22Rv1 (cell line): ENCODE measurements around the gene SYT7.

Experiments used
- H3K27ac ChIP-seq: fragments of 450-650 bp; 2 replicates; pipeline ENCODE4 v1.5.1; 2017
- ZFX ChIP-seq: fragments of 450-650 bp; IDR thresholded peaks from 2 replicates; pipeline ENCODE4 v1.6.1; 2017; ENCODE audit warnings: antibody characterized with exemption, borderline replicate concordance
- TF ChIP-seq, protein P1 (sequence below): fragments of 450-650 bp; IDR thresholded peaks from 2 replicates; pipeline ENCODE4 v1.5.1; 2017; ENCODE audit warnings: mild to moderate bottlenecking

Gene SYT7

DNA sequence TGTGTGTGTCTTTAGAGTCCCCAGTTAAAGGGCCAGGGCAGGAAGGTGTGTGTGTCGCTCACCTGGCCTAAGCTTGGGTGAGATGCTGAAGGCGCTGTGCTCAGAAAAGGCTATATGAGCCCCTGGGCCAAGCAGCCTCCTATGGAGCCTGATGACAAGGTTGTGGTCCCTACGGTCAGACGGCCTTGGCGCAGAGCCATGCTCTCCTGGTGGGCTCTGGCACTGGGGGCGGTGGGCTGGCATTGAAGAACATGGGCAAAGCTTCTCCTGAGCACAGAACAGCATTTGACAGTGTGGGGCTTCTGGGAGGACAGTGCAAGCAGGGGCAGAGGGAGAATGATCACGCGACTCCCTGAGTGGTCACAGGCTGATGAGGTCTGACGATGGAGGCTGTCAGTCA lies 83.0 kb downstream of the SYT7 start:
- TF ChIP-seq, protein P1, sequence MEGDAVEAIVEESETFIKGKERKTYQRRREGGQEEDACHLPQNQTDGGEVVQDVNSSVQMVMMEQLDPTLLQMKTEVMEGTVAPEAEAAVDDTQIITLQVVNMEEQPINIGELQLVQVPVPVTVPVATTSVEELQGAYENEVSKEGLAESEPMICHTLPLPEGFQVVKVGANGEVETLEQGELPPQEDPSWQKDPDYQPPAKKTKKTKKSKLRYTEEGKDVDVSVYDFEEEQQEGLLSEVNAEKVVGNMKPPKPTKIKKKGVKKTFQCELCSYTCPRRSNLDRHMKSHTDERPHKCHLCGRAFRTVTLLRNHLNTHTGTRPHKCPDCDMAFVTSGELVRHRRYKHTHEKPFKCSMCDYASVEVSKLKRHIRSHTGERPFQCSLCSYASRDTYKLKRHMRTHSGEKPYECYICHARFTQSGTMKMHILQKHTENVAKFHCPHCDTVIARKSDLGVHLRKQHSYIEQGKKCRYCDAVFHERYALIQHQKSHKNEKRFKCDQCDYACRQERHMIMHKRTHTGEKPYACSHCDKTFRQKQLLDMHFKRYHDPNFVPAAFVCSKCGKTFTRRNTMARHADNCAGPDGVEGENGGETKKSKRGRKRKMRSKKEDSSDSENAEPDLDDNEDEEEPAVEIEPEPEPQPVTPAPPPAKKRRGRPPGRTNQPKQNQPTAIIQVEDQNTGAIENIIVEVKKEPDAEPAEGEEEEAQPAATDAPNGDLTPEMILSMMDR: no peak
- H3K27ac ChIP-seq: no peak overlapping the region

DNA sequence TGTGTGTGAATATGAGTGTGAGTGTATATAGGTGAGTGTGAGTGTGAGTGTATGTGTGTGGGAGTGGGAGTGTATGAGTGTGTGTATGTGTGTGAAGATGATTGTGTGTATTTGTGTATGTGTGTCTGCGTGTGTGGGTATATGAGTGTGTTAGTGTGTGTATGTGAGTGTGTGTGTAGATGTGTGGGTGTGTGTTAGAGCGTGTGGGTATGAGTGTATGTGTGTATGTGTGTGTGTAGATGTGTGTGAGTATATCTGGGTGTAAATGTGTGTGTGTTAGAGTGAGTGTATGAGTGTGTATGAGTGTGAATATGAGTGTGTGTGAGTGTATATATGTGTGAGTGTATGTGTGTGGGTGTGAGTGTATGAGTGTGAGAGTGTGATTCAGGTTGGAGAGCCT lies 83.4 kb downstream of the SYT7 start:
- H3K27ac ChIP-seq: no peak overlapping the region
- no peak for TF ChIP-seq ZFX
- TF ChIP-seq, protein P1: no peak

DNA sequence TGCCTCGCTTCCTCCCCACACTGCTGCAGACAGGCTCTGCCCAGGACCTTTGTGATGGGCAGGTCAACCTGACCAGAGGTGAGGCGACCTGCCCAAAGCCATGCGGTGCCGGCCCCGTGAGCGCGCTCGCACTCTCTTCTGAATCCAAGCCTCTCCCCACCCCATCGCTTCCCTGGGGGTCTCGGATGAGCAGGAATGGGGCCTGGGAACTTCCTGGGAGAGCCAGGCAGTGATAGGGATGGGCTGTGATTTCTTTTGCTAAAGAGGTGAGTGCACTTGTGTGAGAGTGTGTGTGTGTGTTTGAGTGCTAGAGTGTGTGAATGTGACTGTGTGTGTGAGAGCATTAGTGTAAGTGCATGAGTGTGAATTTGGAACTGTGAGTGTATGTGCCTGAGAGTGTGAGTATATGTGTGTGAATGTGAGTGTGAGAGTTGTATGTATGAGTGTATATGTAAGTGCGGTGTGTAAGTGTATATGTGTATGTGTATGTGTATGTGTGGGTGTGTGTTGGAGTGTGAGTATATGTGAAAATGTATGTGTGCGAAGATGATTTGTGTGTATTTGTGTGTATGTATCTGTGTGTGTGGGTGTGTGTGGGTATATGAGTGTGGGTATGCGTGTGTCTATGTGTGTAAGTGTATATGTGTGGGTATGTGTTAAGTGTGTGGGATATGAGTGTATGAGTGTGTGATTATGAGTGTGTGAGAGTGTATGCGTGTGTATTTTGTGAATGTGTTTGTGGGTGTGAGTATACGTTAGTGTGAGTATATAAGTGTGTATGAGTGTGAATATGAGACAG lies 84.1 kb downstream of the SYT7 start:
- no peak overlapping the region for H3K27ac ChIP-seq
- TF ChIP-seq ZFX: no peak
- TF ChIP-seq, protein P1: no peak

DNA sequence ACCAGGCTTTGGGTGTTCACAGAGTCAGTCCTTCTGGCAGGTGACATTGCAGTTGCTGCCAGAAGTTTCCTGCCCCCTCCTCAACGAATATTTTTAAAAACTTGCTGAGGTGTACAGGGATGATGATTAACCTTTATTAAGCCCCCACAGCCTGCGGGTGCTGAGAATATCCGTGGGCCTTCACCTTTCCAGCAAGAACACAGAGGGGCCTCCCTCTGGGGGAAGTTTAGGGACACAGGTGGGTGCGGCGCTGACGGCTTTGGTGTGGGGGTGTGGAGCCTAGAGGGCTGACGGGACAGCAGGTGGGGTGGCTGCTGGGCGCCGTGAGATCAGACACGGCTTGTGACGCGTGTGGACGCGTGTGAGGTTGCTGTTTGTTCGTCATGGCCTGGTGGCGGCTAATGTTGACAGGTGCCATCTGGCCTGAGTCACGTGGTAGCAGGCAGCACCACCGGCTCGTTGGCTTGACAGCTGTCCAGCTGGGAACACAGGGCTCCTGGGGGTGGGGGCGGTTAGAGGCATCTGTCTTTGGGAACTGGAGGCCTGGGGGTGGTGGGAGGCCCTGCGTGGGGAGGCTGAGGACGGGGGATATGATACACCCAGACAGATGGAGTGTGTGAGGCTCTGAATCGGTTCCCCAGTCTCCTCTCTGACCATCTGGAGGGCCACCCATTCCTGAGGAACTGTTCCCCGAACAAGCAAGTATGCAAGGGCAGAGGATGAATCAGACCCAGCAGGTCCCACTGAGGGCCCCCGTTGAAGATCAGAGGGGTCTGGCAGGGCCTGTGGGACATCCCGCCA lies 84.9 kb downstream of the SYT7 start:
- H3K27ac ChIP-seq: no peak overlapping the region
- TF ChIP-seq, protein P1: no peak
- TF ChIP-seq ZFX: no peak

DNA sequence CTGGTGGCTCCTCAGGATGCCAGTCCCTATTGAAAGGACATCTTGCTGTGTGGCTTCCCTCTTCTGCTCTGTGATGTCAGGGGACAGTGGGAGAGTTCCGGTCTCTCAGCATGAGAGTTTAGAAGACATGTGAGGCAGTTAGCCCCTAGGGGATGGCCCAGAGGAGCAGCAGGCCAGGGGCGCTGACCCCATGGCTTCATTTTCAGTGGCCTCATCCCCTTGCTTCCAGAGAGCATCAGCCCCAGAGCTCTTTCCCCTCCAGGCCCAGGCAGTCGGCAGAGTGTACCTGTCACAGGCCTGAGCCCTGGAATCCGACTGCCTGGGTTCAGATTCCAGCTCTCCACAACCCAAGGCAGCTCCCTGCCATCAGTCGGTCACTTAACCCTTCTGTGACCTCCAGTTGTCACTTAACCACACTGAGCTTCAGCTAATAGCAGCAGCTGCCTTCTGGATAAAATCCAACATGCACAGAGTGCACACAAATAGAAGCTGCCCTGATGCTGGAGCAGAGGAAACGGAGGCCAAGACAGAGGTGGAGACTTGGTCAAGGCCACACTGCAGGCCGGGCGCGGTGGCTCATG lies 86.4 kb downstream of the SYT7 start:
- H3K27ac ChIP-seq: no peak overlapping the region
- TF ChIP-seq, protein P1: no peak
- TF ChIP-seq ZFX: no peak

DNA sequence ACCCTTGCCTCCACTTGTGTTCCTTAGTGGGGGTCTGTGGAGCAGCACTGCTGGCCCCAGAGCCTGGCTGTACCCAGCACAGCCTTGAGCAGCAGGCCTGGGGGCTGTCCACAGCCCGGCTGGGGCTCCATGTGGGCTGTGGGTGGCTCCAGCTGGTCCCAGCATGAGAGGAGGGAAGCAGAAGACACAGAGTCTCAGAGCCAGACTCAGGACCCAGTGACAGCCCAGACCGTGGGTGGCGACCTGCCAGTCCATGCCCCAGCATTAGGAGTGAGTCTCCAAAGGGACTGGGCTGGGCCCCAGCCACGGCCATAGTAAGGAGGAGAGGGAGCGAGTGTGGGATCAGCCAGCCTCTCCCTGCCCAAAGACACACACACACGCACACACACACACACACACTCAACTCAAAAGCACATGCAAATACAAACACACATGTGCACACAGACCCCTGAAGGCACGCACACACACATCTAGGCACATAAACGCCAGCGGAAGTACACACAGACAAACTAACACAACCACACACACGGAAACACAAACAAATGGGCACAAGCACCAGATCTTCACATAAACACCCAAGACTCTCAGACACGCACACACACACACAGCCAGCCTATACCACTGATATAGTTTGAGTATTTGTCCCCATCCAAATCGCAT lies 89.0 kb downstream of the SYT7 start:
- TF ChIP-seq, protein P1: no peak
- TF ChIP-seq ZFX: no peak
- H3K27ac ChIP-seq: no peak overlapping the region
